Panc1 (cell line): ENCODE results near the gene CCDC85A.

Experiments
- CTCF ChIP-seq: fragments of 450-650 bp; IDR thresholded peaks from 2 replicates; pipeline ENCODE4 v1.5.1; 2017; ENCODE audit warnings: mild to moderate bottlenecking
- POLR2AphosphoS5 ChIP-seq: IDR thresholded peaks from 2 replicates; pipeline ENCODE4 v1.6.1; 2012; ENCODE audit warnings: mild to moderate bottlenecking, low read depth, low read length, moderate library complexity
- REST ChIP-seq, 2 experiments: IDR thresholded peaks; 2 replicates each; pipeline ENCODE4 v1.6.1; 2011 to 2012; ENCODE audit warnings: low read depth in 2 of 2, control low read depth in 1 of 2, low read length in 1 of 2, mild to moderate bottlenecking in 1 of 2, moderate library complexity in 1 of 2; ENCODE audit not compliant: insufficient read depth in 1 of 2
- SIN3A ChIP-seq: IDR thresholded peaks from 2 replicates; pipeline ENCODE4 v1.6.1; 2012; ENCODE audit warnings: low read depth, mild to moderate bottlenecking, low read length, moderate library complexity, borderline replicate concordance; ENCODE audit not compliant: insufficient read depth
- TCF7L2 ChIP-seq: IDR thresholded peaks from 2 replicates; pipeline ENCODE4 v1.6.1; 2011; ENCODE audit warnings: mild to moderate bottlenecking, low read depth, low read length, inconsistent platforms

- TF ChIP-seq CTCF (no peak), REST (IDR thresholded peaks at IDR 0.05; ENCODE audit: insufficient read depth in 1 of 2, low read depth in 2 of 2, low read length in 1 of 2) (no peak), POLR2AphosphoS5 (no peak), SIN3A (no peak), TCF7L2 (no peak)
Observed at GRCh38 chr2:56167616-56168562, 15.9 kb upstream of the CCDC85A start.
